ENCODE results near the gene SRSF9.
"Not testable (repeated sequence)": the region's sequence is repeated elsewhere in the genome, so short reads cannot be mapped to it uniquely, and the experiment has no call there.

Gene SRSF9

GRCh38 chr12:120469450-120470149, at the start of gene SRSF9:
Gene SRSF9 (minus strand): TSS chr12:120469748. CDS start chr12:120469609, 139 bp downstream.
- peak; percentile 84 for DNase-seq

- not testable (repeated sequence) for DNase-seq
These were observed 49.8 kb upstream of the SRSF9 start for GRCh38 chr12:120519324-120519723.

- DNase-seq: no peak
These were observed 45.9 kb upstream of the SRSF9 start for GRCh38 chr12:120515496-120515895.

- no peak for DNase-seq
These were observed 44.5 kb upstream of the SRSF9 start for GRCh38 chr12:120514002-120514401.

- DNase-seq: no peak
These were observed 39.0 kb upstream of the SRSF9 start for GRCh38 chr12:120508537-120508936.

GRCh38 chr12:120504587-120504986, 35.0 kb upstream of the SRSF9 start:
- no peak for DNase-seq

- DNase-seq: no peak
These were observed 31.0 kb upstream of the SRSF9 start for GRCh38 chr12:120500581-120500980.

GRCh38 chr12:120498870-120499515, 29.4 kb upstream of the SRSF9 start:
- DNase-seq: no peak

GRCh38 chr12:120497524-120498150, 28.1 kb upstream of the SRSF9 start:
- DNase-seq: no peak

- DNase-seq: peak; percentile 28
These were observed 27.1 kb upstream of the SRSF9 start for GRCh38 chr12:120496413-120497340.

GRCh38 chr12:120495731-120496412, 26.3 kb upstream of the SRSF9 start, which contains the start of gene DYNLL1:
Gene DYNLL1 (plus strand): TSS chr12:120496113. CDS start chr12:120496422, 309 bp downstream.
- peak; percentile 79 for DNase-seq

GRCh38 chr12:120495186-120495730, 25.7 kb upstream of the SRSF9 start:
- no peak for DNase-seq

- no peak for DNase-seq
These were observed 21.4 kb upstream of the SRSF9 start for GRCh38 chr12:120490833-120491512.

GRCh38 chr12:120490325-120490724, 20.8 kb upstream of the SRSF9 start:
- no peak for DNase-seq

GRCh38 chr12:120489018-120489417, 19.5 kb upstream of the SRSF9 start:
- DNase-seq: no peak

- DNase-seq: no peak
These were observed 18.6 kb upstream of the SRSF9 start for GRCh38 chr12:120488057-120488640.

GRCh38 chr12:120487552-120487951, 18.0 kb upstream of the SRSF9 start:
- DNase-seq: not testable (repeated sequence)

GRCh38 chr12:120485961-120486881, 16.7 kb upstream of the SRSF9 start:
- no peak for DNase-seq

- DNase-seq: no peak
These were observed 14.1 kb upstream of the SRSF9 start for GRCh38 chr12:120483621-120484020.

All from GF-D8 (cell line).